GM18520 (cell line): Measurements from ENCODE around the gene TENT5C.

Source experiments
- ATAC-seq: cut with Tn5 transposase; IDR thresholded peaks from one replicate; pipeline ENCODE4 v1.9.1; 2021; ENCODE audit not compliant: unreplicated experiment

TENT5C gene

GRCh38 chr1:117612517-117613248 is 6.8 kb downstream of the TENT5C start:
- ATAC-seq, result no peak

GRCh38 chr1:117613249-117613968 is 7.6 kb downstream of the TENT5C start:
- ATAC-seq, result no peak

- ATAC-seq, result no peak
These were observed 8.3 kb downstream of the TENT5C start for GRCh38 chr1:117613969-117614729.

- peak; percentile 64 for ATAC-seq
These were observed 9.6 kb downstream of the TENT5C start for GRCh38 chr1:117615474-117615873.

GRCh38 chr1:117616356-117616755 is 10.5 kb downstream of the TENT5C start:
- ATAC-seq, result no peak

- no peak for ATAC-seq
These were observed 11.1 kb downstream of the TENT5C start for GRCh38 chr1:117616967-117617366.

GRCh38 chr1:117618450-117619122 is 12.7 kb downstream of the TENT5C start:
- no peak for ATAC-seq

GRCh38 chr1:117620440-117620839 is 14.6 kb downstream of the TENT5C start:
- no peak for ATAC-seq

GRCh38 chr1:117621316-117621715 is 15.5 kb downstream of the TENT5C start:
- ATAC-seq, result no peak

GRCh38 chr1:117622726-117623125 is 16.9 kb downstream of the TENT5C start:
- no peak for ATAC-seq

GRCh38 chr1:117623141-117623540 is 17.3 kb downstream of the TENT5C start:
- no peak for ATAC-seq

- no peak for ATAC-seq
These were observed 17.9 kb downstream of the TENT5C start for GRCh38 chr1:117623698-117624097.

GRCh38 chr1:117627546-117628130 is 21.8 kb downstream of the TENT5C start:
- ATAC-seq, result no peak

- ATAC-seq, result no peak
These were observed 22.5 kb downstream of the TENT5C start for GRCh38 chr1:117628343-117628742.

- ATAC-seq, result no peak
These were observed 24.0 kb downstream of the TENT5C start for GRCh38 chr1:117629625-117630422.

- ATAC-seq, result no peak
These were observed 24.7 kb downstream of the TENT5C start for GRCh38 chr1:117630423-117630998.

GRCh38 chr1:117631359-117632160 is 25.7 kb downstream of the TENT5C start:
- ATAC-seq, result no peak

- no peak for ATAC-seq
These were observed 26.6 kb downstream of the TENT5C start for GRCh38 chr1:117632269-117633067.
